K562 (cell line): ENCODE results near the gene URGCP. TPM values are rescaled to one million over a fixed set of nuclear protein-coding genes. Genes with fewer than 3 reads are reported as not detected.

ENCODE experiments used
- BRD9 ChIP-seq: fragments of 450-650 bp; IDR thresholded peaks from 2 replicates; pipeline ENCODE4 v1.6.1; 2018; ENCODE audit warnings: low read depth; ENCODE audit not compliant: partially characterized antibody
- ERF ChIP-seq: fragments of 450-650 bp; formaldehyde crosslinking; IDR thresholded peaks from 2 replicates; pipeline ENCODE4 v1.4.0; 2020; ENCODE audit warnings: mild to moderate bottlenecking, mixed read lengths
- ESRRB ChIP-seq: fragments of 250-450 bp; sonication (Bioruptor Pico); IDR thresholded peaks from 2 replicates; pipeline ENCODE4 v1.5.0; 2020; ENCODE audit warnings: mild to moderate bottlenecking, moderate library complexity, borderline replicate concordance
- MCM3 ChIP-seq: fragments of 450-650 bp; IDR thresholded peaks from 2 replicates; pipeline ENCODE4 v1.6.1; 2016
- NFATC3 ChIP-seq: fragments of 450-650 bp; IDR thresholded peaks from 2 replicates; pipeline ENCODE4 v1.6.1; 2017; ENCODE audit warnings: mild to moderate bottlenecking
- NFE2 ChIP-seq: IDR thresholded peaks from 2 replicates; pipeline ENCODE4 v1.6.1; 2014; ENCODE audit warnings: antibody characterized with exemption, low read depth
- NFIC ChIP-seq: fragments of 450-650 bp; IDR thresholded peaks from 2 replicates; pipeline ENCODE4 v1.6.1; 2017; ENCODE audit warnings: mild to moderate bottlenecking, inconsistent platforms
- NR1H2 ChIP-seq: sonication (generic); formaldehyde crosslinking; IDR thresholded peaks from 2 replicates; pipeline ENCODE4 v1.4.0; 2020; ENCODE audit warnings: mild to moderate bottlenecking, missing genetic modification reagents
- PHB ChIP-seq: fragments of 250-450 bp; sonication (Bioruptor Pico); IDR thresholded peaks from 2 replicates; pipeline ENCODE4 v1.5.0; 2021
- POLR3A ChIP-seq: IDR thresholded peaks from 2 replicates; pipeline ENCODE4 v1.6.1; 2011; ENCODE audit warnings: borderline replicate concordance, mild to moderate bottlenecking, moderate library complexity; ENCODE audit not compliant: insufficient read length, insufficient read depth; ENCODE audit errors: extremely low read depth
- RBM39 ChIP-seq: fragments of 200-400 bp; formaldehyde crosslinking; optimal IDR thresholded peaks from 2 replicates; pipeline ENCODE3; 2018; ENCODE audit warnings: low read depth, low read length
- RERE ChIP-seq: sonication (generic); formaldehyde crosslinking; IDR thresholded peaks from 2 replicates; pipeline ENCODE4 v1.8.0; 2023; ENCODE audit warnings: missing genetic modification reagents, mild to moderate bottlenecking, borderline replicate concordance
- RNF2 ChIP-seq: sonication (generic); IDR thresholded peaks from 2 replicates; pipeline ENCODE4 v1.6.1; 2016
- SIN3B ChIP-seq: fragments of 450-650 bp; IDR thresholded peaks from 2 replicates; pipeline ENCODE4 v1.6.1; 2017; ENCODE audit warnings: low read depth, mild to moderate bottlenecking, moderate library complexity
- ZNF395 ChIP-seq: fragments of 200-800 bp; sonication (Bioruptor generic); IDR thresholded peaks from 2 replicates; pipeline ENCODE4 v1.6.1; 2017; ENCODE audit warnings: missing genetic modification characterization, missing compliant biosample characterization
- ZNF696 ChIP-seq: fragments of 250-450 bp; sonication (Bioruptor Pico); conservative IDR thresholded peaks from 2 replicates; pipeline ENCODE4 v1.4.0; 2020; ENCODE audit warnings: mild to moderate bottlenecking, moderate library complexity
- ZNF780A ChIP-seq: fragments of 250-450 bp; sonication (Bioruptor Pico); IDR thresholded peaks from 2 replicates; pipeline ENCODE4 v1.5.0; 2021; ENCODE audit warnings: mild to moderate bottlenecking
- polyA plus RNA-seq, 8 experiments: library from polyadenylated mRNA; depleted of rRNA in 4 of 8; stranded (reverse) in 5 of 8; unstranded in 3 of 8; fragments of >200 nt; fragmentation: Nextera tagmentation in 2 of 8; fragmentation: Illumina TruSeq in 1 of 8; extraction: Ambion mirVana in 2 of 8; extraction: Trizol in 1 of 8; gene quantifications; 2 replicates each; pipeline versions ENCODE4 v1.2.1 to v1.2.3, GENCODE V29; 2011 to 2014; ENCODE audit warnings: inconsistent platforms in 1 of 8, missing spikeins in 1 of 8
- total RNA-seq, 7 experiments: library from RNA; depleted of rRNA in 6 of 7; stranded (reverse); fragments of >200 nt in 6 of 7; fragmentation: Illumina TruSeq in 2 of 7; extraction: Trizol in 2 of 7; gene quantifications; 2 replicates each; pipeline versions ENCODE4 v1.2.1 to v1.2.3, GENCODE V29; 2011 to 2021; ENCODE audit warnings: low replicate concordance in 1 of 7
- TF ChIP-seq, protein P1 (sequence below): fragments of 450-650 bp; conservative IDR thresholded peaks from 2 replicates; pipeline ENCODE4 v1.6.1; 2016; ENCODE audit warnings: missing genetic modification characterization, low read depth, mild to moderate bottlenecking, control low read depth, missing compliant biosample characterization
- TF ChIP-seq, protein P2 (sequence below): fragments of 250-450 bp; sonication (Bioruptor Pico); IDR thresholded peaks from 2 replicates; pipeline ENCODE4 v1.5.0; 2020; ENCODE audit warnings: mild to moderate bottlenecking, borderline replicate concordance

URGCP gene
- total and polyA plus RNA-seq, 9 of the 15 experiments (the other 6 are each of a cell fraction or from before 2014, with no cell fraction given), result 1.7 to 25.8 (median 12.5) TPM

- TF ChIP-seq NFATC3 (no peak), RERE (no peak), ZNF696 (CRISPR knock-in tag) (no peak), POLR3A (no peak), NR1H2 (CRISPR knock-in tag) (no peak), PHB (CRISPR knock-in tag) (no peak), MCM3 (no peak), RBM39 (no peak), NFE2 (no peak), ZNF395 (CRISPR knock-in tag) (no peak), ERF (CRISPR knock-in tag) (0 out of 2 replicates have a peak, but pooled peaks have one; percentile 32), NFIC (no peak), ESRRB (CRISPR knock-in tag) (no peak), SIN3B (peak; percentile 41), ZNF780A (CRISPR knock-in tag) (no peak), BRD9 (no peak), RNF2 (no peak)
- TF ChIP-seq, protein P1, sequence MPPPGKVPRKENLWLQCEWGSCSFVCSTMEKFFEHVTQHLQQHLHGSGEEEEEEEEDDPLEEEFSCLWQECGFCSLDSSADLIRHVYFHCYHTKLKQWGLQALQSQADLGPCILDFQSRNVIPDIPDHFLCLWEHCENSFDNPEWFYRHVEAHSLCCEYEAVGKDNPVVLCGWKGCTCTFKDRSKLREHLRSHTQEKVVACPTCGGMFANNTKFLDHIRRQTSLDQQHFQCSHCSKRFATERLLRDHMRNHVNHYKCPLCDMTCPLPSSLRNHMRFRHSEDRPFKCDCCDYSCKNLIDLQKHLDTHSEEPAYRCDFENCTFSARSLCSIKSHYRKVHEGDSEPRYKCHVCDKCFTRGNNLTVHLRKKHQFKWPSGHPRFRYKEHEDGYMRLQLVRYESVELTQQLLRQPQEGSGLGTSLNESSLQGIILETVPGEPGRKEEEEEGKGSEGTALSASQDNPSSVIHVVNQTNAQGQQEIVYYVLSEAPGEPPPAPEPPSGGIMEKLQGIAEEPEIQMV (tag), result no peak
- TF ChIP-seq, protein P2, sequence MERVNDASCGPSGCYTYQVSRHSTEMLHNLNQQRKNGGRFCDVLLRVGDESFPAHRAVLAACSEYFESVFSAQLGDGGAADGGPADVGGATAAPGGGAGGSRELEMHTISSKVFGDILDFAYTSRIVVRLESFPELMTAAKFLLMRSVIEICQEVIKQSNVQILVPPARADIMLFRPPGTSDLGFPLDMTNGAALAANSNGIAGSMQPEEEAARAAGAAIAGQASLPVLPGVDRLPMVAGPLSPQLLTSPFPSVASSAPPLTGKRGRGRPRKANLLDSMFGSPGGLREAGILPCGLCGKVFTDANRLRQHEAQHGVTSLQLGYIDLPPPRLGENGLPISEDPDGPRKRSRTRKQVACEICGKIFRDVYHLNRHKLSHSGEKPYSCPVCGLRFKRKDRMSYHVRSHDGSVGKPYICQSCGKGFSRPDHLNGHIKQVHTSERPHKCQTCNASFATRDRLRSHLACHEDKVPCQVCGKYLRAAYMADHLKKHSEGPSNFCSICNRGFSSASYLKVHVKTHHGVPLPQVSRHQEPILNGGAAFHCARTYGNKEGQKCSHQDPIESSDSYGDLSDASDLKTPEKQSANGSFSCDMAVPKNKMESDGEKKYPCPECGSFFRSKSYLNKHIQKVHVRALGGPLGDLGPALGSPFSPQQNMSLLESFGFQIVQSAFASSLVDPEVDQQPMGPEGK (CRISPR knock-in tag), result no peak
Measured at GRCh38 chr7:43906331-43907010, at the start of gene URGCP (continued).
